A204.1 (cell line): ENCODE measurements around the gene OGFOD3.

Experiments used
- FAIRE-seq: peaks from 2 replicates; lab custom pipeline; 2012; peaks lifted over from hg19 to GRCh38; lab: Jason Lieb, UNC

Gene OGFOD3

DNA sequence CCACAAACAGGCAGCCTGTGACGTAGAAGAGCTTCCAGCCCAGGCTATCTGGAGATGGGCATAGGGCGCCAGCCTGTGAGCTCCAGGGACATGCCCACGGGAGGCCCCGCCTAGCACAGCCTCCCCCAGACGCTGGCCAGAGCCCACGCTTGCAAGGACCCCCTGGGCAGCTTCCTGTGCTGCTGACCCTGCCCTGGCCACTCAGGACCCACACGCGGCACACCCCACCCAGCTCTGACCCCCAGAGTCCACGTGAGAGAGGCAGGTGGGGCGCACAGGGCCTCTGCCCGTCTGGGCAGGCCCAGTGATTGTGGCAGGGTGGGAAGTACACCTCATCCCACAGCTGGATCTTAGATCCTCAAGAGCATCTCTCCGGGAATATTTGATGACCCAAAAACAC, 28.3 kb upstream of the OGFOD3 start:
- no peak for FAIRE-seq

DNA sequence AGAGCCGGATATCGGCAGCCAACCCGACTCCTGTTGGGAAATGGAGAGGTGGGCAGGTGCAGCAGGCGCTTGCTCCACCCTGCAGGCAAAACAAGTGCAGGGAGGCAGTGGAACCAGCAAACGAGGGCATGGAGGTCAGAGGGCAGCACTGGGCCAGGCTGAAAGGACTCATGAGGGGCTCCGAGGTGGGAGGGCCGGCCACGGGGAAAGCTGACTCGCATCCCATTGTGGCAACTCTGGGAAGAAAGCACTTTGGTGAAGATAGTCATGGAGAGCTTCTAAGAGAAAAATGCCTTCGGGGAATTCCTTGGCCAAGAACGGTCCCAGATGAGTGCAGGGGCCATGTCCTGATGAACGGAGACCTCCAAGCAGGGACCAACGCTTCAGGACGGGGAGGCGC, 27.7 kb upstream of the OGFOD3 start:
- no peak for FAIRE-seq

DNA sequence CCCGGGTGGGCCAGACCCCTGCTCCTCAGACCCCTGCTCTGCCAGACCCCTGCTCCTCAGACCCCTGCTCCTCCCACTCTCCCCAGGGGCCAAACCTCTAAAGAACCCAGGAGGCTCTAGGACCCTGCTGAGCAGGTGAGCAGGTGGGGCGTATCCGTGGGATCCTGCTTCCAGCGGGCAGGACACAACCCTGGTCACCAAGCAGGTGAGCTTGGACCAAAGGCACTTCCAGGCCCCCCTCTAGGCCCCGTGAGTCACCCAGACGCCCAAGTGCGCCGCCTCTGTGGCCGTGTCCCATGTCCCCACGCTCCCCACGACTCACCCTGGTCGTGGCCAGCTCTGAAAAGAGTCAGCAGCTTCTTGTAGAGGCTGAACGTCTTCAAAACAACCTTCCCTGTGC, 27.2 kb upstream of the OGFOD3 start:
- no peak for FAIRE-seq

DNA sequence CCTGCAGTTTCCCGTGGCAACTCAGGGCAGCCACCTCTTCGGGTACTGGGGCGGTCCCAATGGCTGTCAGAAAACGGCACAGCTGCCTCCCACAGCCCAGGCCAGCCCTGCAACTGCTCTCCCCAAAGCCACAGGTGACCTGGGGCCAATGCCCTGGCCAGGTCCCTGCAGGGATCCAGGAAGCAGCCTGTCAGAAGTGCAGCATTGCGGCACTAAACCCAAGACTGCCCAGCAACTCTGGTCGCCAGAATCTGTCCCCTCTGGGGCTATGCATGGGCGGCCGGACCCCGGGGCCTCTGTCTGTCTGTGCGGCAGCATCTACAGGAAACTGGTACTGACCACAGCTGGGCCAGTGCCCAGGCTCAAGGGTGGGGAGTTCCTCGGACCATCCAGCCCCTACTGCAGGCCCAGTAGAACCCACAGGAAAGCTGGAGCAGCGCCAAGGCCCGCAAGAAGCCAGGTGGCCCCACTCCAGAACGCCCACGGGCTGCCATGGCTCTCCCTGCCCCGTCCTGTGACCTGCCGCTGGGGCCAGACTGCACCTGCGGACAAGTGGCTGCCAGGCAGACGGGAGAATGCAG, 26.6 kb upstream of the OGFOD3 start:
- FAIRE-seq: no peak

- no peak for FAIRE-seq
Observed at GRCh38 chr17:82444284-82444893, 26.0 kb upstream of the OGFOD3 start.

- no peak for FAIRE-seq
Observed at GRCh38 chr17:82443465-82444283, 25.3 kb upstream of the OGFOD3 start.

GRCh38 chr17:82442643-82443464, 24.5 kb upstream of the OGFOD3 start:
- FAIRE-seq: no peak

- no peak for FAIRE-seq
Observed at GRCh38 chr17:82441691-82442487, 23.5 kb upstream of the OGFOD3 start.

DNA sequence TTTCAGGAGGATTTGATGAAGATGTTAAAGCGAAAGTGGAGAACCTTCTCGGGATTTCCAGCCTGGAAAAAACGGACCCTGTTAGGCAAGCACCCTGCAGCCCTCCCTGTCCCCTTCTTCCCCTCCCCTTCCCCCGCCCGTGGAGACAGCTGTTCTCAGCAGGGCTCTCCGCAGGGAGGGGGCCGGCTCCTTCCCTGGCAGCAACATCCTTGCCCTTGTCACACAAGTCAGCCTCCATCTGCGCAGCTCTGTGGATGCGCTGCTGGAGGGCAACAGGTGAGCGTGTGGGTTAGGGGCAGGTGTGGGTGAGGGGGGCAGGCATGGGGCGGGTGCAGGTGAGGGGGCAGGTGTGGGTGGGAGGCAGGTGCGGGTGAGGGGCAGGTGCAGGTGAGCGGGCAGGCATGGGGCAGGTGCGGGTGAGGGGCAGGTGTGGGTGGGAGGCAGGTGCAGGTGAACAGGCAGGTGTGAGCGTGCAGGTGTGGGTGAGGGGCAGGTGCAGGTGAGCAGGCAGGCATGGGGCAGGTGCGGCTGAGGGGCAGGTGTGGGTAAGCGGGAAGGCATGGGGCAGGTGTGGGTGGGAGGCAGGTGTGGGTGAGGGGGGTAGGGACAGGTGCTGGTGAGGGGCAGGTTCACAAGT, 22.7 kb upstream of the OGFOD3 start:
- no peak for FAIRE-seq

GRCh38 chr17:82440469-82440981, 22.1 kb upstream of the OGFOD3 start:
- FAIRE-seq: no peak

GRCh38 chr17:82439829-82440365, 21.5 kb upstream of the OGFOD3 start:
- no peak for FAIRE-seq

DNA sequence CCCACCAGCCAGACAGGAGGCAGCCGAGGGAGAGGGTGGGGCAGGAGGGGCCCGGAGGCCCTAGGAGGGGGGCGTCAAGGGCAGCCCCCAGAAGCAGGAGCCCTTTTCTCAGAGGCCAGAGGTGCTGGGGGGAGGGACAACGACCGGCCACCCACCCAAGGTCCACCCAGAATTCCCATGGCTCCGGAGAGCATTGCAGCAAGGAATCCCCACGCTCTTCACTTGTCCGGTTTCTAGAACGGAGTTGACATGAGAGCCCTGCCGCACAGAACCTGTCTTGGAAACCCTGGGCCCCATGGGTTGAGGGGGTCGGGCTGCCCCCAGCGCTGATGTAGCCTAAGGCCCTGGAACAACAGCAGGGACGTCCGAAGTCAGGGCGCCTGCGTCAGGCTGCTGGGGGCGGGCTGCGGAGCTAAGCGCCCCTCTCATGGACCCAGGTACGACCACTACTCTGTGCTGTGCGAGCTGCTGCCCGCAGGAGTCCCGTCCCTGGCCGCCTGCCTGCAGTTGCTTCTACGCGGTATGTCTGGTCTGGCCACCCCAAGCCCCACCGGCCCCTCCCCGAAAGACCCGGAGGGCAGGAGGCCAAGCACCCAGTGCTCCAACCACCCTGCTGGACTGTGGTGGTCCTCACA, 20.9 kb upstream of the OGFOD3 start:
- no peak for FAIRE-seq

GRCh38 chr17:82438401-82439193, 20.2 kb upstream of the OGFOD3 start:
- no peak for FAIRE-seq

GRCh38 chr17:82437325-82437668, 18.9 kb upstream of the OGFOD3 start:
- no peak for FAIRE-seq

- FAIRE-seq: no peak
Observed at GRCh38 chr17:82436601-82437324, 18.4 kb upstream of the OGFOD3 start.

- FAIRE-seq: no peak
Observed at GRCh38 chr17:82435601-82436583, 17.5 kb upstream of the OGFOD3 start.

DNA sequence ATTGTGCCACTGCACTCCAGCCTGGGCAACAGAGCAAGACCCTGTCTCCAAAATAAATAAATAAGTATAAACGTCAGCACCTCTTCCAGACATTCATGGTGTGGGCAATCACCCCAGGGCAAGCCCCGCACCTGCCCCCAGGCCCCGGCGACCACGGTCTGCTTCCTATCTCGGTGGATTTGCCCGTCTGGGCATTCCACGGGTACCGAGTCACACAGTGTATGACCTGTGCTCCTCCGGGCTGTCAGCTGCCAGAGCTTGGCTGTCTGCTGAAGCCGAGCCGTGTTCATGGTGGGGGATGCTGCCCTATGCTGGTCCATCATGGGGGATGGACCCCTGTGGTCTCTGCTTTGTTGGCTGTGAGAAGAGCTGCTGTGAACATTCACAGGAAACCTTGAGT, 16.7 kb upstream of the OGFOD3 start:
- no peak for FAIRE-seq

GRCh38 chr17:82434216-82434565, 15.8 kb upstream of the OGFOD3 start:
- no peak for FAIRE-seq
